CD8-positive, alpha-beta memory T cell (primary cell): Measurements from ENCODE around the gene ITGAX. TPM values are rescaled to one million over a fixed set of nuclear protein-coding genes. Genes with fewer than 3 reads are reported as not detected.
"Not testable (repeated sequence)": the region's sequence is repeated elsewhere in the genome, so short reads cannot be mapped to it uniquely, and the experiment has no call there.

ENCODE experiments used
- CTCF ChIA-PET: fragments of 350-600 bp; sonication (Branson Sonifier 250); formaldehyde crosslinking; loops from one replicate; lab custom pipeline; 2021; ENCODE audit warnings: antibody characterized with exemption; lab: Charles Lee
- POLR2A ChIA-PET: fragments of 350-600 bp; sonication (Branson Sonifier 250); formaldehyde crosslinking; loops from one replicate; lab custom pipeline; 2021; ENCODE audit warnings: antibody characterized with exemption; lab: Charles Lee
- DNase-seq, 5 donors: peaks; one replicate each; pipeline versions ENCODE4 v3.0.0 to v3.0.0-alpha.2; 2020 to 2022; ENCODE audit warnings: mixed read lengths in 1 of 5
- H3K27ac ChIP-seq: one replicate; pipeline ENCODE4 v1.7.0; 2013; ENCODE audit warnings: low read depth, mild to moderate bottlenecking, low read length, moderate library complexity
- H3K27me3 ChIP-seq: 2 replicates; pipeline ENCODE4 v1.7.0; 2013; ENCODE audit warnings: low read length, mild to moderate bottlenecking; ENCODE audit not compliant: insufficient read depth, poor library complexity, severe bottlenecking
- H3K36me3 ChIP-seq: 2 replicates; pipeline ENCODE4 v1.7.0; 2013; ENCODE audit warnings: mild to moderate bottlenecking, low read length, moderate library complexity; ENCODE audit not compliant: insufficient read depth
- H3K4me1 ChIP-seq: 2 replicates; pipeline ENCODE4 v1.7.0; 2013; ENCODE audit warnings: mild to moderate bottlenecking, low read length, moderate library complexity; ENCODE audit not compliant: insufficient read depth
- H3K4me3 ChIP-seq: 2 replicates; pipeline ENCODE4 v1.7.0; 2013; ENCODE audit warnings: mild to moderate bottlenecking, low read length
- H3K9me3 ChIP-seq: 2 replicates; pipeline ENCODE4 v1.7.0; 2013; ENCODE audit warnings: mild to moderate bottlenecking, low read length
- H3K27ac Mint-ChIP-seq, 8 donors: one replicate each; pipeline ENCODE4 v1.8.0; 2020 to 2021; ENCODE audit warnings: mixed read lengths in 8 of 8, mild to moderate bottlenecking in 6 of 8, inconsistent platforms in 3 of 8, moderate library complexity in 3 of 8
- H3K27me3 Mint-ChIP-seq, 2 donors: one replicate each; pipeline ENCODE4 v1.8.0; 2020 to 2021; ENCODE audit warnings: mixed read lengths in 2 of 2, mild to moderate bottlenecking in 1 of 2, moderate library complexity in 1 of 2
- H3K36me3 Mint-ChIP-seq, 3 donors: one replicate each; pipeline ENCODE4 v1.8.0; 2020 to 2021; ENCODE audit warnings: mixed read lengths in 3 of 3, inconsistent platforms in 1 of 3, mild to moderate bottlenecking in 1 of 3
- H3K4me1 Mint-ChIP-seq, 3 donors: one replicate each; pipeline ENCODE4 v1.8.0; 2020 to 2021; ENCODE audit warnings: mixed read lengths in 3 of 3, inconsistent platforms in 1 of 3, mild to moderate bottlenecking in 1 of 3
- H3K4me3 Mint-ChIP-seq, 7 donors: one replicate each; pipeline ENCODE4 v1.8.0; 2020 to 2021; ENCODE audit warnings: mixed read lengths in 7 of 7, mild to moderate bottlenecking in 6 of 7, moderate library complexity in 4 of 7, inconsistent platforms in 2 of 7
- H3K9me3 Mint-ChIP-seq, 5 donors: one replicate each; pipeline ENCODE4 v1.8.0; 2020 to 2022; ENCODE audit warnings: mixed read lengths in 5 of 5, mild to moderate bottlenecking in 3 of 5, moderate library complexity in 2 of 5, inconsistent platforms in 1 of 5
- polyA plus RNA-seq: library from polyadenylated mRNA; unstranded; fragments of 300-500 nt; fragmentation: Illumina TruSeq; gene quantifications from one replicate; pipeline ENCODE4 v1.2.3, GENCODE V29; 2021
- total RNA-seq, 2 experiments: library from RNA; stranded (reverse); gene quantifications; one replicate each; pipeline ENCODE4 v1.2.3, GENCODE V29; 2021

ITGAX gene
- total and polyA plus RNA-seq, 3 experiments from 2014 or later = 0.46 to 2.7 (median 2.1) TPM

GRCh38 chr16:31413943-31414342, 59.0 kb downstream of the ITGAX start:
- no peak overlapping the region for H3K4me3 Mint-ChIP-seq

GRCh38 chr16:31414706-31415105, 59.7 kb downstream of the ITGAX start:
- peak in 1 of 5 donors; percentile 18 for DNase-seq
- H3K27ac Mint-ChIP-seq = peak overlapping the region in 5 of 8 donors; percentile 11 to 46 (median 32)
- Histone ChIP-seq H3K27ac (no peak overlapping the region), H3K27me3 (no peaks in the 10 kb centered on the region), H3K4me3 (no peak overlapping the region), H3K4me1 (peaks cover 15% of the 10 kb centered on the region), H3K36me3 (no peaks in the 10 kb centered on the region), H3K9me3 (no peaks in the 10 kb centered on the region)
- H3K36me3 Mint-ChIP-seq = peaks cover 0 to 4% (median 0%) of the 10 kb centered on the region in 3 donors
- H3K4me1 Mint-ChIP-seq = peaks cover 31 to 40% (median 36%) of the 10 kb centered on the region in 3 donors
- H3K4me3 Mint-ChIP-seq = peak overlapping the region in 5 of 7 donors; percentile 7 to 62 (median 52)
- CTCF ChIA-PET = no interaction called here
- H3K9me3 Mint-ChIP-seq = peaks cover 0 to 3% (median 0%) of the 10 kb centered on the region in 5 donors
- H3K27me3 Mint-ChIP-seq = no peaks in the 10 kb centered on the region
- POLR2A ChIA-PET = no interaction called here

More at GRCh38 chr16:31413943-31414342, 59.0 kb downstream of the ITGAX start:
- Mint-ChIP-seq H3K9me3 (peaks cover 0 to 3% (median 0%) of the 10 kb centered on the region in 5 donors), H3K36me3 (peaks cover 0 to 4% (median 0%) of the 10 kb centered on the region in 3 donors), H3K4me1 (peaks cover 29 to 39% (median 36%) of the 10 kb centered on the region in 3 donors), H3K27ac (peak overlapping the region in 1 of 8 donors; percentile 65), H3K27me3 (no peaks in the 10 kb centered on the region)
- CTCF ChIA-PET = no interaction called here
- POLR2A ChIA-PET = no interaction called here
- Histone ChIP-seq H3K36me3 (no peaks in the 10 kb centered on the region), H3K27me3 (no peaks in the 10 kb centered on the region), H3K4me1 (peaks cover 15% of the 10 kb centered on the region), H3K4me3 (no peak overlapping the region), H3K27ac (no peak overlapping the region), H3K9me3 (no peaks in the 10 kb centered on the region)
- DNase-seq = no peak

- ChIA-PET POLR2A (interaction anchor here (0.6 kb wide), 2 partner anchors 238 to 604 kb away, joined by 3 read pairs; no protein-coding TSS in a partner anchor), CTCF (no interaction called here)
- H3K4me1 Mint-ChIP-seq = peaks cover 44 to 56% (median 45%) of the 10 kb centered on the region in 3 donors
- H3K27ac Mint-ChIP-seq = peak overlapping the region in 1 of 8 donors; percentile 92
- DNase-seq = no peak
- Histone ChIP-seq H3K27me3 (no peaks in the 10 kb centered on the region), H3K9me3 (no peaks in the 10 kb centered on the region), H3K27ac (no peak overlapping the region), H3K4me3 (no peak overlapping the region), H3K4me1 (peaks cover 21% of the 10 kb centered on the region), H3K36me3 (no peaks in the 10 kb centered on the region)
- H3K36me3 Mint-ChIP-seq = peaks cover 0 to 4% (median 0%) of the 10 kb centered on the region in 3 donors
- H3K9me3 Mint-ChIP-seq = peaks cover 0 to 3% (median 0%) of the 10 kb centered on the region in 5 donors
- H3K4me3 Mint-ChIP-seq = peak overlapping the region in 2 of 7 donors; percentile 24
- no peaks in the 10 kb centered on the region for H3K27me3 Mint-ChIP-seq
Measured at GRCh38 chr16:31416371-31416770, 61.4 kb downstream of the ITGAX start.

- H3K4me3 Mint-ChIP-seq, POLR2A ChIA-PET, H3K27me3 Mint-ChIP-seq, CTCF ChIA-PET, H3K27me3 ChIP-seq, H3K36me3 ChIP-seq, H3K27ac Mint-ChIP-seq, H3K4me3 ChIP-seq, H3K36me3 Mint-ChIP-seq, H3K27ac ChIP-seq, DNase-seq, H3K9me3 Mint-ChIP-seq, H3K9me3 ChIP-seq: not testable (repeated sequence)
- H3K4me1 ChIP-seq = peaks cover 27% of the 10 kb centered on the region
- H3K4me1 Mint-ChIP-seq = peaks cover 50 to 63% (median 52%) of the 10 kb centered on the region in 3 donors
Measured at GRCh38 chr16:31417036-31417435, 62.1 kb downstream of the ITGAX start.

GRCh38 chr16:31417916-31418315, 62.9 kb downstream of the ITGAX start:
- Mint-ChIP-seq H3K36me3 (peaks cover 0 to 4% (median 0%) of the 10 kb centered on the region in 3 donors), H3K4me3 (peak overlapping the region in 1 of 7 donors; percentile 59), H3K27me3 (no peaks in the 10 kb centered on the region), H3K4me1 (peaks cover 59 to 71% (median 59%) of the 10 kb centered on the region in 3 donors), H3K9me3 (peaks cover 0 to 3% (median 0%) of the 10 kb centered on the region in 5 donors), H3K27ac (peak overlapping the region in 1 of 8 donors; percentile 25)
- CTCF ChIA-PET = no interaction called here
- Histone ChIP-seq H3K4me3 (no peak overlapping the region), H3K36me3 (no peaks in the 10 kb centered on the region), H3K4me1 (peaks cover 35% of the 10 kb centered on the region), H3K27ac (no peak overlapping the region), H3K9me3 (no peaks in the 10 kb centered on the region), H3K27me3 (no peaks in the 10 kb centered on the region)
- POLR2A ChIA-PET = no interaction called here
- DNase-seq = no peak

GRCh38 chr16:31420037-31420436, 65.1 kb downstream of the ITGAX start:
- peak overlapping the region in 3 of 8 donors; percentile 4 to 17 (median 14) for H3K27ac Mint-ChIP-seq

GRCh38 chr16:31421587-31421986, 66.6 kb downstream of the ITGAX start:
- Mint-ChIP-seq H3K36me3 (peaks cover 0 to 4% (median 0%) of the 10 kb centered on the region in 3 donors), H3K4me1 (peaks cover 43 to 59% (median 45%) of the 10 kb centered on the region in 3 donors), H3K4me3 (peak overlapping the region in 6 of 7 donors; percentile 64 to 91 (median 78)), H3K27ac (peak overlapping the region; percentile 57 to 92 (median 82)), H3K27me3 (peaks cover 0 to 4% of the 10 kb centered on the region in 2 donors), H3K9me3 (peaks cover 0 to 3% (median 0%) of the 10 kb centered on the region in 5 donors)
- CTCF ChIA-PET = interaction anchor here (1.1 to 1.7 kb wide), 2 partner anchors 34 to 39 kb away, joined by 3 read pairs; no protein-coding TSS in a partner anchor
- Histone ChIP-seq H3K36me3 (no peaks in the 10 kb centered on the region), H3K4me3 (no peak overlapping the region), H3K9me3 (no peaks in the 10 kb centered on the region), H3K4me1 (peaks cover 20% of the 10 kb centered on the region), H3K27me3 (no peaks in the 10 kb centered on the region), H3K27ac (no peak overlapping the region)
- peak in 4 of 5 donors; percentile 37 to 81 (median 50) for DNase-seq
- POLR2A ChIA-PET = no interaction called here

More at GRCh38 chr16:31420037-31420436, 65.1 kb downstream of the ITGAX start:
- Mint-ChIP-seq H3K27me3 (no peaks in the 10 kb centered on the region), H3K36me3 (peaks cover 0 to 4% (median 0%) of the 10 kb centered on the region in 3 donors), H3K9me3 (peaks cover 0 to 3% (median 0%) of the 10 kb centered on the region in 5 donors), H3K4me3 (peak overlapping the region in 6 of 7 donors; percentile 26 to 78 (median 60)), H3K4me1 (peaks cover 53 to 68% (median 54%) of the 10 kb centered on the region in 3 donors)
- Histone ChIP-seq H3K27me3 (no peaks in the 10 kb centered on the region), H3K9me3 (no peaks in the 10 kb centered on the region), H3K36me3 (no peaks in the 10 kb centered on the region), H3K4me3 (no peak overlapping the region), H3K27ac (no peak overlapping the region), H3K4me1 (peaks cover 24% of the 10 kb centered on the region)
- CTCF ChIA-PET = no interaction called here
- DNase-seq = no peak
- POLR2A ChIA-PET = no interaction called here

- Histone ChIP-seq H3K36me3 (no peaks in the 10 kb centered on the region), H3K9me3 (no peaks in the 10 kb centered on the region), H3K4me1 (peaks cover 25% of the 10 kb centered on the region), H3K4me3 (no peak overlapping the region), H3K27me3 (no peaks in the 10 kb centered on the region), H3K27ac (no peak overlapping the region)
- Mint-ChIP-seq H3K36me3 (peaks cover 0 to under 1% (median 0%) of the 10 kb centered on the region in 3 donors), H3K4me1 (peaks cover 39 to 58% (median 42%) of the 10 kb centered on the region in 3 donors), H3K27ac (peak overlapping the region in 5 of 8 donors; percentile 30 to 65 (median 39)), H3K27me3 (peaks cover 0 to 4% of the 10 kb centered on the region in 2 donors), H3K9me3 (no peaks in the 10 kb centered on the region), H3K4me3 (peak overlapping the region in 2 of 7 donors; percentile 33 to 46)
- POLR2A ChIA-PET = no interaction called here
- CTCF ChIA-PET = no interaction called here
- no peak for DNase-seq
Measured at GRCh38 chr16:31423241-31423640, 68.3 kb downstream of the ITGAX start.
